ENCODE results near the gene LIPC. TPM values are rescaled to one million over a fixed set of nuclear protein-coding genes. Genes with fewer than 3 reads are reported as not detected.

LIPC gene
- total RNA-seq, 1 donor from 2014 or later, result 3.6 TPM

DNA sequence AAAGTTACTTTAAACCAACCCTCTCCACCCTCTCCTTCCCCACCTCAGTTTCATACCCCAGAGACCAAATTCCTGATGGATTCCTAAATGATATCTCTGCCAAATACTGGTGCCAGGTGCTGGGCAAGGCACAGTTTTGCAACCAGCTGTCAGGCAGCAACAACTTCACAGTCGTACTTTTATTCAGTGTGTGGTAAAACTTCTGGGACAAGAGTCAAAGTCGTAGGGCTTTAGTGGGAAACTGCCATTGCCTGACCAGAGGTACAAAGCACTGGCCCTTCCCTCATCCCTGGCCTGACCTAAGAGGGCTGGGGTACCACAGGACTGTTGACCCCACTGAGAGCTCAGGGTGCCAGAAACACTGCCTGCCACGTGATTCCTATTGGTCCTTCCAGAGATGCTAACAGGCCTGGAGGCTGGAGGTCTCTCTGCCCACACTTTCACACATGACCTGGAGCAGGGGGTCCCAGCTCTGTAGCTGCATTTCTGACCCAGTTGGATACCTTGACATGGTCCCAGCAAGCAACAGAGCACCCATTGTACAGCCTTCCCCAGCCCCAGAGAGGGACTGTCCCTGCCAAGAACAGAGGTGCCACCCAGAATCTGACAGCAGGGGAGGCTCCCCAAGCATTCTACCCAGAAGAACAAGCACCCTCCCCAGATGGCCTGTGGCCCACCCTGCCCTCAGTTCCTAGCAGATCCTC, 59.9 kb downstream of the LIPC start:
- intact Hi-C loops (cut with micrococcal nuclease), result no loop called here

- intact Hi-C loops (cut with micrococcal nuclease), result no loop called here
These were observed 61.0 kb downstream of the LIPC start for GRCh38 chr15:58492661-58493397.

DNA sequence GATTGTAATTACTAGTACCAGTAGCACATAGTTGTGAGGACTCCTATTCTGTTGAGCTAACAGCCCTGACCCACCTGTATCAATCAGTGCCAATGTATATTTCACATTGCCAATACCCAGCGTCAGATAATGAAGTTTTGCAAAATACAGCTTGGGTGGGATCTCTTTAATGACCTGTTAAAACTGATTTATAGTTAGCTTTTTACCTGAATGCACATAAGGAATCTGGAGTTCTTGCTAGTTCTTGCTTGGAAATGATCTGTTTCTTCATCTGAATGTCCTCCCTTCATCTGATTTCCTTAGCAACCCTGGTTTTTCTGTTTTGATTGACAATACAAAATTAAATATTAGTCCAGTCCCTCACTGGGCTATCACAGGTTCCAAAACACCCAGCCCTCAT, 62.8 kb downstream of the LIPC start:
- intact Hi-C loops (cut with micrococcal nuclease), result no loop called here

GRCh38 chr15:58495891-58496408, 64.2 kb downstream of the LIPC start:
- intact Hi-C loops (cut with micrococcal nuclease), result no loop called here

- intact Hi-C loops (cut with micrococcal nuclease), result no loop called here
These were observed 65.4 kb downstream of the LIPC start for GRCh38 chr15:58497046-58497785.

- intact Hi-C loops (cut with micrococcal nuclease), result no loop called here
These were observed 67.2 kb downstream of the LIPC start for GRCh38 chr15:58498821-58499580.

- intact Hi-C loops (cut with micrococcal nuclease), result no loop called here
These were observed 69.2 kb downstream of the LIPC start for GRCh38 chr15:58501006-58501405.

- intact Hi-C loops (cut with micrococcal nuclease), result no loop called here
These were observed 69.9 kb downstream of the LIPC start for GRCh38 chr15:58501636-58502188.

- intact Hi-C loops (cut with micrococcal nuclease), result no loop called here
These were observed 71.6 kb downstream of the LIPC start for GRCh38 chr15:58503139-58504027.

DNA sequence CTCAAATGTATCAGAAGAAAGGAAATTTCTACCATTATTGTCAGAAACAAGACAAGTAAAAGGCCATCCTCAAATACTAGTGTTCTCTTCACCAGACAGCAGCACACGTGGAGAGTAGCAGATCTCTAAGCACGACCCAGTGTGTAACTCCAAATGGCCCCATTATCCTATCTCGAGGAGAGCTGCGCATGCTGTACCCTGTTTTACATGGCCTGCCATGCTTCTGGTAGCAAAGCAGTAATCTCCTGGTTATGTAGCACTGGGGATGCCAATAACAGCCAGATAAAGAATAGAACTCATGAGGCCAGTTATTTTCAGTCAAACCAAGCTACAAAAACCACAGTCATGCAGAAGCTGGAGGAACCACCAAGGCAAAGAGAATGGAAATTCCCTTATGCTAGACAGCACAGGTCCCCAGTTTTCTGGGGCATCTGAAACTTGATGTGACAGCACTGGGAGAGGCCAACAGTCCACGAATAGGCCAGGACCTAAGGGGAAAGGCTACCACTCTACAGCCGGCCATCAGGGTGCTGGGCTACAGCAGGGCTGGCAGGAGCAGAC, 73.0 kb downstream of the LIPC start:
- intact Hi-C loops (cut with micrococcal nuclease), result no loop called here

DNA sequence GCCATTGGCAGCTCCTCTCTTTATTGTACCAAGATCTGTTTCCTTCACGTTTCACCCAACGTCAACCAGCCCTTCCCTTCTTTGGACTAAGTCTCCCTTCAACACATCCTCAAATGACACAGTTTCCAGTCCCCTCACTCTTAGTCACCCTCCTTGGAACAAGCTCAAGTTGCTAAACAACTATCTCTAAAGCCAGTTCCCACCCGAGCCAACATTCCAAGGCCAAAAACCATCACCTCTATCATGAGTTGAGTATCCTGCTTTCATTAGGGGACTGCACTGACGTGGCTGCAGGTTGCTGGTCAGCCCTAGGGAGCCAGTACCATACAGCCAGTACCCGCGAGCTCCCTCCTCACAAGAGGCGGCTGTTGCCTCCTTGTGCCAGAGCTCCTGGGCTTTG, 73.8 kb downstream of the LIPC start:
- intact Hi-C loops (cut with micrococcal nuclease), result no loop called here

DNA sequence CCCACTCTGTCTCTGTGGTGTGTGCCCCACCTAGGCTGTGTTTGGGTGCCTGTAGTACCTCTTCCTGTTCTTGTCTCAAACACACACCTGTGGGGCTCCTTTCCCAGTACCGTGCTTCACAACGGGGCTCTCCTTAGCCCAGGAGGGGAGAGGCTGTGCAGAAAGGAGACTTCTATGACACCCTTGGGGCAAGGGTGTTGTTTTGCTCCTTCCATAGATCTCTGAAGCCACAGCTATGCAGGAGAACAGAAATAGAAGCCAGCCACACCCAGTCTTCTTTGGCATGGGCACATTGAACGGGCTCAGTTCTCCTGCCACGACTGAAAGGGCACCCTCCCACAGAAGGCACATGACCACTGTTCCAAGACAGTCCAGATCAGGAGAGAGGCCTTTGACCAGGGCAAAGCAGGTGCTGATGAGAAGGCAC, 74.3 kb downstream of the LIPC start:
- intact Hi-C loops (cut with micrococcal nuclease), result no loop called here

GRCh38 chr15:58506783-58507668, 75.2 kb downstream of the LIPC start:
- intact Hi-C loops (cut with micrococcal nuclease), result no loop called here

DNA sequence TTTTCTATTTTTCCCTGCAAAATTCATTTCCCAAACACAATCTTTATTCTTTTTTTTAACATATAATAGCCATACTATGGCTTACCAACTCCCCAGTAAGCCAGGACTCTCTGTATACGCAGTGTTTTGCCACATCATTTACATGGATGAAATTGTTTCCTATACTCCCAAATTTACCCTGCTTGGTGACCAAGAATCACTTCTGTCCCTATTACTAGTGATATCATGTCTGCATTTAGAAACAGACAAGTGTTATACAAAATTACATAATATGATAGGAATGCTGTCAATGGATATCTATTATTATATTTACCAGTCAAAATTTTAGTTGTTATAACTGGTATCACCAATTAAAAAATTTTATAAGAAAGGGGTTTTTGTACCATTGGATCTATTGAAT, 77.8 kb downstream of the LIPC start:
- intact Hi-C loops (cut with micrococcal nuclease), result no loop called here

GRCh38 chr15:58510715-58511598, 79.2 kb downstream of the LIPC start:
- intact Hi-C loops (cut with micrococcal nuclease), result no loop called here

- intact Hi-C loops (cut with micrococcal nuclease), result no loop called here
These were observed 79.8 kb downstream of the LIPC start for GRCh38 chr15:58511599-58511987.

- intact Hi-C loops (cut with micrococcal nuclease), result no loop called here
These were observed 80.7 kb downstream of the LIPC start for GRCh38 chr15:58512522-58512921.

- intact Hi-C loops (cut with micrococcal nuclease), result no loop called here
These were observed 81.2 kb downstream of the LIPC start for GRCh38 chr15:58513008-58513407.

Data from T-helper 2 cell treated with Interferon-gamma antibody and Interleukin-4, amounts not matched to agents 100 ng/mL and 5 ng/mL, for 36 hours (primary cell).